K562 (cell line): Measurements from ENCODE around the gene IL11. TPM values are rescaled to one million over a fixed set of nuclear protein-coding genes. Genes with fewer than 3 reads are reported as not detected.
A peak's percentile ranks its signal among the peaks of the same experiment; 100 is the strongest.

ENCODE experiments used
- CHD2 ChIP-seq: IDR thresholded peaks from 2 replicates; pipeline ENCODE4 v1.6.1; 2011; ENCODE audit warnings: low read depth, low read length
- CREBBP ChIP-seq: IDR thresholded peaks from one replicate; pipeline ENCODE4 v1.6.1; 2012; ENCODE audit warnings: low read depth, mild to moderate bottlenecking, control low read depth, inconsistent platforms, low read length
- EHMT2 ChIP-seq: fragments of 450-650 bp; IDR thresholded peaks from 2 replicates; pipeline ENCODE4 v1.6.1; 2018; ENCODE audit warnings: antibody characterized with exemption
- FOXA1 ChIP-seq: fragments of 450-650 bp; IDR thresholded peaks from 2 replicates; pipeline ENCODE4 v1.6.1; 2016; ENCODE audit warnings: mild to moderate bottlenecking, borderline replicate concordance
- FOXA3 ChIP-seq, 2 experiments: fragments of 450-650 bp in 1 of 2; sonication (generic) in 1 of 2; formaldehyde crosslinking; IDR thresholded peaks in 1 of 2; conservative IDR thresholded peaks in 1 of 2; 2 replicates each; pipeline versions ENCODE4 v1.4.0 to v1.8.0; 2020 to 2022; ENCODE audit warnings: mild to moderate bottlenecking in 2 of 2, missing genetic modification reagents in 1 of 2
- FUS ChIP-seq: fragments of 200-400 bp; formaldehyde crosslinking; optimal IDR thresholded peaks from 2 replicates; pipeline ENCODE3; 2017; ENCODE audit warnings: low read depth, low read length
- HDAC8 ChIP-seq: fragments of 450-650 bp; IDR thresholded peaks from 2 replicates; pipeline ENCODE4 v1.6.1; 2016; ENCODE audit warnings: mild to moderate bottlenecking, missing genetic modification characterization, moderate library complexity, missing compliant biosample characterization
- HDGF ChIP-seq: fragments of 450-650 bp; IDR thresholded peaks from 2 replicates; pipeline ENCODE4 v1.6.1; 2016
- IFI16 ChIP-seq: fragments of 250-450 bp; sonication (Bioruptor Pico); IDR thresholded peaks from 2 replicates; pipeline ENCODE4 v2.1.2; 2022; ENCODE audit warnings: mild to moderate bottlenecking, inconsistent platforms
- KDM4B ChIP-seq, 2 experiments: fragments of 450-650 bp in 1 of 2; sonication (generic) in 1 of 2; IDR thresholded peaks; 2 replicates each; pipeline ENCODE4 v1.6.1; 2016 to 2017; ENCODE audit warnings: borderline replicate concordance in 2 of 2, antibody characterized with exemption in 1 of 2, low read depth in 1 of 2, mild to moderate bottlenecking in 1 of 2
- MEF2D ChIP-seq: conservative IDR thresholded peaks from 2 replicates; pipeline ENCODE4 v1.6.1; 2016; ENCODE audit warnings: low read depth, missing genetic modification characterization, missing compliant biosample characterization
- NFATC3 ChIP-seq: fragments of 450-650 bp; IDR thresholded peaks from 2 replicates; pipeline ENCODE4 v1.6.1; 2017; ENCODE audit warnings: mild to moderate bottlenecking
- NR2C2 ChIP-seq, 2 experiments: fragments of 200-800 bp in 1 of 2; sonication (Bioruptor generic) in 1 of 2; sonication (generic) in 1 of 2; formaldehyde crosslinking in 1 of 2; IDR thresholded peaks; 2 replicates each; pipeline versions ENCODE4 v1.6.1 to v1.8.0; 2016 to 2022; ENCODE audit warnings: mild to moderate bottlenecking in 1 of 2, missing compliant biosample characterization in 1 of 2, missing genetic modification characterization in 1 of 2, missing genetic modification reagents in 1 of 2
- POLR2B ChIP-seq: fragments of 450-650 bp; IDR thresholded peaks from 2 replicates; pipeline ENCODE4 v1.6.1; 2018; ENCODE audit warnings: low read depth; ENCODE audit not compliant: partially characterized antibody
- RAD51 ChIP-seq: fragments of 450-650 bp; IDR thresholded peaks from 2 replicates; pipeline ENCODE4 v1.7.1; 2016; ENCODE audit warnings: low read depth, mild to moderate bottlenecking, borderline replicate concordance
- RFX7 ChIP-seq: fragments of 250-450 bp; sonication (Bioruptor Pico); IDR thresholded peaks from 2 replicates; pipeline ENCODE4 v1.5.1; 2021; ENCODE audit warnings: mild to moderate bottlenecking
- ZNF140 ChIP-seq: fragments of 250-450 bp; sonication (Bioruptor Pico); IDR thresholded peaks from 2 replicates; pipeline ENCODE4 v1.8.0; 2021; ENCODE audit warnings: moderate library complexity, mild to moderate bottlenecking, inconsistent platforms
- ZNF224 ChIP-seq: sonication (generic); formaldehyde crosslinking; IDR thresholded peaks from 2 replicates; pipeline ENCODE4 v1.8.0; 2022; ENCODE audit warnings: mild to moderate bottlenecking, missing genetic modification reagents
- ZNF561 ChIP-seq: fragments of 450-650 bp; formaldehyde crosslinking; conservative IDR thresholded peaks from 2 replicates; pipeline ENCODE4 v1.4.0; 2020; ENCODE audit warnings: mild to moderate bottlenecking, moderate library complexity
- polyA plus RNA-seq, 8 experiments: library from polyadenylated mRNA; depleted of rRNA in 4 of 8; stranded (reverse) in 5 of 8; unstranded in 3 of 8; fragments of >200 nt; fragmentation: Nextera tagmentation in 2 of 8; fragmentation: Illumina TruSeq in 1 of 8; extraction: Ambion mirVana in 2 of 8; extraction: Trizol in 1 of 8; gene quantifications; 2 replicates each; pipeline versions ENCODE4 v1.2.1 to v1.2.3, GENCODE V29; 2011 to 2014; ENCODE audit warnings: inconsistent platforms in 1 of 8, missing spikeins in 1 of 8
- total RNA-seq, 7 experiments: library from RNA; depleted of rRNA in 6 of 7; stranded (reverse); fragments of >200 nt in 6 of 7; fragmentation: Illumina TruSeq in 2 of 7; extraction: Trizol in 2 of 7; gene quantifications; 2 replicates each; pipeline versions ENCODE4 v1.2.1 to v1.2.3, GENCODE V29; 2011 to 2021; ENCODE audit warnings: low replicate concordance in 1 of 7
- TF ChIP-seq, protein P1 (sequence below): IDR thresholded peaks from 2 replicates; pipeline ENCODE4 v1.6.1; 2012; ENCODE audit warnings: low read depth, low read length, improper control_type of control experiment, borderline replicate concordance
- TF ChIP-seq, protein P2 (sequence below): sonication (generic); IDR thresholded peaks from 2 replicates; pipeline ENCODE4 v1.6.1; 2016
- TF ChIP-seq, protein P3 (sequence below), 2 experiments: fragments of 450-650 bp in 1 of 2; IDR thresholded peaks; 2 replicates each; pipeline ENCODE4 v1.6.1; 2011 to 2017; ENCODE audit warnings: low read depth in 2 of 2, antibody characterized with exemption in 1 of 2, borderline replicate concordance in 1 of 2, low read length in 1 of 2, mild to moderate bottlenecking in 1 of 2, mixed read lengths in 1 of 2; ENCODE audit not compliant: control insufficient read depth in 1 of 2
- TF ChIP-seq, protein P4 (sequence below): conservative IDR thresholded peaks from 2 replicates; pipeline ENCODE4 v1.6.1; 2011; ENCODE audit warnings: low read depth, mild to moderate bottlenecking, low read length; ENCODE audit not compliant: control insufficient read depth

IL11 gene
- total and polyA plus RNA-seq, 9 of the 15 experiments (the other 6 are each of a cell fraction or from before 2014, with no cell fraction given), result 0.04 to 0.42 (median 0.06) TPM; not detected in 6

DNA sequence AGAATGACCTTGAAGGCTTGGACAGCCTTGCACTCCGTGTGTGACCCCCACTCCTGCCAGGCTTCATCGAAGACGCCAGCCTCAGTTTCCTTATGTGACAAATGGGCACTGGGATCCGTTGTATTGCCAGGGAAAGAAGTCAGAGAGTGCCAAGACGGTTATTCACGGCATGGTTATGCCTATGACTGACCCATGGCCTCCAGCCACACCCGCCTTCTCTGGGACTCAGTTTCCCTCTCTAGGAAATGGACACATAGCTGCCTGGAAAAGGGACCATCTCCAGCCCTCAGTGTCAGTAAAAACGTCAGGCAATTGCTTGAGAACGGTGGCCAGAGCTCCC lies 38.2 kb upstream of the IL11 start (continued):
- TF ChIP-seq FOXA1 (no peak), MEF2D (tag) (0 out of 2 replicates have a peak, but pooled peaks have one; percentile 7), ZNF561 (CRISPR knock-in tag) (no peak), RAD51 (no peak), HDAC8 (tag) (0 out of 2 replicates have a peak, but pooled peaks have one; percentile 49), IFI16 (no peak), ZNF140 (CRISPR knock-in tag) (no peak), POLR2B (peak; percentile 38), CREBBP (no peak), FUS (no peak), ZNF224 (CRISPR knock-in tag) (no peak), CHD2 (no peak), KDM4B (IDR thresholded peaks at IDR 0.05; ENCODE audit: borderline replicate concordance in 2 of 2, low read depth in 1 of 2) (no peak), NR2C2 (CRISPR knock-in tag; IDR thresholded peaks at IDR 0.05) (no peak), NR2C2 (tag; IDR thresholded peaks at IDR 0.05) (no peak), FOXA3 (CRISPR knock-in tag; conservative IDR thresholded peaks at IDR 0.05 in 1 of 2, IDR thresholded peaks at IDR 0.05 in 1 of 2) (no peak), HDGF (peak; percentile 52; the same call in 1 of the 2 replicates), NFATC3 (no peak), EHMT2 (peak; percentile 82; the same call in 1 of the 2 replicates), RFX7 (CRISPR knock-in tag) (no peak)
- TF ChIP-seq, protein P1, sequence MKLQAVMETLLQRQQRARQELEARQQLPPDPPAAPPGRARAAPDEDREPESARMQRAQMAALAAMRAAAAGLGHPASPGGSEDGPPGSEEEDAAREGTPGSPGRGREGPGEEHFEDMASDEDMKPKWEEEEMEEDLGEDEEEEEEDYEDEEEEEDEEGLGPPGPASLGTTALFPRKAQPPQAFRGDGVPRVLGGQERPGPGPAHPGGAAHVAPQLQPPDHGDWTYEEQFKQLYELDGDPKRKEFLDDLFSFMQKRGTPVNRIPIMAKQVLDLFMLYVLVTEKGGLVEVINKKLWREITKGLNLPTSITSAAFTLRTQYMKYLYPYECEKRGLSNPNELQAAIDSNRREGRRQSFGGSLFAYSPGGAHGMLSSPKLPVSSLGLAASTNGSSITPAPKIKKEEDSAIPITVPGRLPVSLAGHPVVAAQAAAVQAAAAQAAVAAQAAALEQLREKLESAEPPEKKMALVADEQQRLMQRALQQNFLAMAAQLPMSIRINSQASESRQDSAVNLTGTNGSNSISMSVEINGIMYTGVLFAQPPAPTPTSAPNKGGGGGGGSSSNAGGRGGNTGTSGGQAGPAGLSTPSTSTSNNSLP, result no peak
- TF ChIP-seq, protein P2, sequence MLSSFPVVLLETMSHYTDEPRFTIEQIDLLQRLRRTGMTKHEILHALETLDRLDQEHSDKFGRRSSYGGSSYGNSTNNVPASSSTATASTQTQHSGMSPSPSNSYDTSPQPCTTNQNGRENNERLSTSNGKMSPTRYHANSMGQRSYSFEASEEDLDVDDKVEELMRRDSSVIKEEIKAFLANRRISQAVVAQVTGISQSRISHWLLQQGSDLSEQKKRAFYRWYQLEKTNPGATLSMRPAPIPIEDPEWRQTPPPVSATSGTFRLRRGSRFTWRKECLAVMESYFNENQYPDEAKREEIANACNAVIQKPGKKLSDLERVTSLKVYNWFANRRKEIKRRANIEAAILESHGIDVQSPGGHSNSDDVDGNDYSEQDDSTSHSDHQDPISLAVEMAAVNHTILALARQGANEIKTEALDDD, result no peak
- TF ChIP-seq, protein P3, sequence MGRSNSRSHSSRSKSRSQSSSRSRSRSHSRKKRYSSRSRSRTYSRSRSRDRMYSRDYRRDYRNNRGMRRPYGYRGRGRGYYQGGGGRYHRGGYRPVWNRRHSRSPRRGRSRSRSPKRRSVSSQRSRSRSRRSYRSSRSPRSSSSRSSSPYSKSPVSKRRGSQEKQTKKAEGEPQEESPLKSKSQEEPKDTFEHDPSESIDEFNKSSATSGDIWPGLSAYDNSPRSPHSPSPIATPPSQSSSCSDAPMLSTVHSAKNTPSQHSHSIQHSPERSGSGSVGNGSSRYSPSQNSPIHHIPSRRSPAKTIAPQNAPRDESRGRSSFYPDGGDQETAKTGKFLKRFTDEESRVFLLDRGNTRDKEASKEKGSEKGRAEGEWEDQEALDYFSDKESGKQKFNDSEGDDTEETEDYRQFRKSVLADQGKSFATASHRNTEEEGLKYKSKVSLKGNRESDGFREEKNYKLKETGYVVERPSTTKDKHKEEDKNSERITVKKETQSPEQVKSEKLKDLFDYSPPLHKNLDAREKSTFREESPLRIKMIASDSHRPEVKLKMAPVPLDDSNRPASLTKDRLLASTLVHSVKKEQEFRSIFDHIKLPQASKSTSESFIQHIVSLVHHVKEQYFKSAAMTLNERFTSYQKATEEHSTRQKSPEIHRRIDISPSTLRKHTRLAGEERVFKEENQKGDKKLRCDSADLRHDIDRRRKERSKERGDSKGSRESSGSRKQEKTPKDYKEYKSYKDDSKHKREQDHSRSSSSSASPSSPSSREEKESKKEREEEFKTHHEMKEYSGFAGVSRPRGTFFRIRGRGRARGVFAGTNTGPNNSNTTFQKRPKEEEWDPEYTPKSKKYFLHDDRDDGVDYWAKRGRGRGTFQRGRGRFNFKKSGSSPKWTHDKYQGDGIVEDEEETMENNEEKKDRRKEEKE (IDR thresholded peaks at IDR 0.05; ENCODE audit: borderline replicate concordance in 1 of 2, control insufficient read depth in 1 of 2, low read depth in 2 of 2, low read length in 1 of 2), result no peak
- TF ChIP-seq, protein P4, sequence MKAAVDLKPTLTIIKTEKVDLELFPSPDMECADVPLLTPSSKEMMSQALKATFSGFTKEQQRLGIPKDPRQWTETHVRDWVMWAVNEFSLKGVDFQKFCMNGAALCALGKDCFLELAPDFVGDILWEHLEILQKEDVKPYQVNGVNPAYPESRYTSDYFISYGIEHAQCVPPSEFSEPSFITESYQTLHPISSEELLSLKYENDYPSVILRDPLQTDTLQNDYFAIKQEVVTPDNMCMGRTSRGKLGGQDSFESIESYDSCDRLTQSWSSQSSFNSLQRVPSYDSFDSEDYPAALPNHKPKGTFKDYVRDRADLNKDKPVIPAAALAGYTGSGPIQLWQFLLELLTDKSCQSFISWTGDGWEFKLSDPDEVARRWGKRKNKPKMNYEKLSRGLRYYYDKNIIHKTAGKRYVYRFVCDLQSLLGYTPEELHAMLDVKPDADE, result no peak
